ENCODE data around the gene SPRN.

DNA sequence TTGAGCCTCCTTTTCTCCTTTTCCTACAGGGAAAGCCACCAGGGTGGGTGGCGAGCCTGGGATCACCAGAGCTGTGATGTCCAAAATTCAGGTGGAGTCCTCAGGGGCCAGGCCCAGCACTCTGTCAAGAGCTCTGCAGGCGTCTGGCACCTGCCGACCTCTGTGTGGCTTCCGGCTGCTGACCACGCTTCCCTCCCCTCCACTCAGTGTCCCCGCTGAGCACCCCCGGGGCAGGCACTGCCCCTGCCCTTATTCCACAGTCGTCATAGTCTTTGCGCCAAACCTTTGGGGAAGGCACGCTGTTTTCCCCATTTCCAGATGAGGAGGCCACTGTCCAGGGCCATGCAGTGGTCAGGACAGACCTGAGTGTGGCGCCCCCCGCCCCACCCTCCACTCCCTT is 22.9 kb downstream of the SPRN start:
- TF ChIP-seq, protein P1, sequence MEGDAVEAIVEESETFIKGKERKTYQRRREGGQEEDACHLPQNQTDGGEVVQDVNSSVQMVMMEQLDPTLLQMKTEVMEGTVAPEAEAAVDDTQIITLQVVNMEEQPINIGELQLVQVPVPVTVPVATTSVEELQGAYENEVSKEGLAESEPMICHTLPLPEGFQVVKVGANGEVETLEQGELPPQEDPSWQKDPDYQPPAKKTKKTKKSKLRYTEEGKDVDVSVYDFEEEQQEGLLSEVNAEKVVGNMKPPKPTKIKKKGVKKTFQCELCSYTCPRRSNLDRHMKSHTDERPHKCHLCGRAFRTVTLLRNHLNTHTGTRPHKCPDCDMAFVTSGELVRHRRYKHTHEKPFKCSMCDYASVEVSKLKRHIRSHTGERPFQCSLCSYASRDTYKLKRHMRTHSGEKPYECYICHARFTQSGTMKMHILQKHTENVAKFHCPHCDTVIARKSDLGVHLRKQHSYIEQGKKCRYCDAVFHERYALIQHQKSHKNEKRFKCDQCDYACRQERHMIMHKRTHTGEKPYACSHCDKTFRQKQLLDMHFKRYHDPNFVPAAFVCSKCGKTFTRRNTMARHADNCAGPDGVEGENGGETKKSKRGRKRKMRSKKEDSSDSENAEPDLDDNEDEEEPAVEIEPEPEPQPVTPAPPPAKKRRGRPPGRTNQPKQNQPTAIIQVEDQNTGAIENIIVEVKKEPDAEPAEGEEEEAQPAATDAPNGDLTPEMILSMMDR (IDR thresholded peaks at IDR 0.05; ENCODE audit: low read length), result no peak
- no peak for TF ChIP-seq EZH2 (optimal IDR thresholded peaks at IDR 0.05; ENCODE audit: low read depth, low read length)
- TF ChIP-seq EZH2phosphoT487 (IDR thresholded peaks at IDR 0.05; ENCODE audit: low read length), result no peak
